KBM-7 (cell line): ENCODE measurements around the gene ISCU.
"Not testable (repeated sequence)": the region's sequence is repeated elsewhere in the genome, so short reads cannot be mapped to it uniquely, and the experiment has no call there.

Source experiments
- DNase-seq: peaks from one replicate; pipeline ENCODE4 v3.0.0-alpha.2; 2015
- in situ Hi-C: fragments of 300-500 bp; cut with MboI; formaldehyde crosslinking; loops from 2 replicates; pipeline ENCODE4 v1.14.3; 2020; ENCODE audit warnings: low sequenced_read_pairs, low pct_unique_long_range_greater_than_20kb, mixed read lengths

The ISCU gene

DNA sequence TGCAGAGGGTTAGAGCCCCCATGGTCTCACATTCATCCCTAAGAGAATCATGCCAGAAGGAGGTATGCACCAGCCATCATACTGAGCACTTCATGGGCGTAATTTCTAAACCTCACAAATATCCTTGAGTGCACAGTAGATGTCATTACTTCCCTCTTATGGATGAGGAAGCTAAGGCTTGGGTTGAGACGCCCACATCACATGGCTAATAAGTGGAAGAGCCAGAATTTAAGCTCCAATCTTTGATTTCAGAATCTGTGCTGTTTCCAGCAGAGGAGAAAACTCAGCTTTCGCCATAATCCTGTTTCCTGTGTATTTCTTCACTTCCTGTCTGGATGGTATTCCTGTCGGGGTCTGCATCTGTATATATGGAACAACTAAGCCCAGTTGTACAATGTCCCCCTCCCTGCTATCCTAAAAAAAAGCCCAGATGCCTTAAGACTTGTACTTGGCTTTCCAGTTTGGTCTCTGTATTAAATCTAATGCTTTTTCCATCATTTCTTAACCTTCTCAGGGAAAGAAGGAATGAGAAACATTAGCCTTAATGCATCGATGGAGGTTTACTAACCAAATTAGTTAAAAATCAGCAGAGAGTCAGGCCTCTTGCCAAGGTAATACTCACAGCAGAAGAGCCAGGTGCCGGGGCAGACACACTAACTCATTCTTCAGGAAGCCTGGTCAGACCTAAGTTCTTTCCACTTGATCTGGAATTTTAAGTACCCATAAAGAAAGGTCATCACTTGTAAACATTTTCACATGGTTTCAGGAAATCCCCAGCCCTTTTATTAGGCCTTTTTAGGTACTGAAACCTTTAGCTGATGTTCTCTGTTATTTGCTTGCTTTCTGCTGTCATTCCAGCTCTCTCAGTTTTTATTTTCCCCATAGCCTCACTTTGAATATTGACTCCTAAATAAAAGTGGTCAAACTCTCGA is 5.3 kb downstream of the ISCU start:
- no peak for DNase-seq
- in situ Hi-C loops, result no loop called here

DNA sequence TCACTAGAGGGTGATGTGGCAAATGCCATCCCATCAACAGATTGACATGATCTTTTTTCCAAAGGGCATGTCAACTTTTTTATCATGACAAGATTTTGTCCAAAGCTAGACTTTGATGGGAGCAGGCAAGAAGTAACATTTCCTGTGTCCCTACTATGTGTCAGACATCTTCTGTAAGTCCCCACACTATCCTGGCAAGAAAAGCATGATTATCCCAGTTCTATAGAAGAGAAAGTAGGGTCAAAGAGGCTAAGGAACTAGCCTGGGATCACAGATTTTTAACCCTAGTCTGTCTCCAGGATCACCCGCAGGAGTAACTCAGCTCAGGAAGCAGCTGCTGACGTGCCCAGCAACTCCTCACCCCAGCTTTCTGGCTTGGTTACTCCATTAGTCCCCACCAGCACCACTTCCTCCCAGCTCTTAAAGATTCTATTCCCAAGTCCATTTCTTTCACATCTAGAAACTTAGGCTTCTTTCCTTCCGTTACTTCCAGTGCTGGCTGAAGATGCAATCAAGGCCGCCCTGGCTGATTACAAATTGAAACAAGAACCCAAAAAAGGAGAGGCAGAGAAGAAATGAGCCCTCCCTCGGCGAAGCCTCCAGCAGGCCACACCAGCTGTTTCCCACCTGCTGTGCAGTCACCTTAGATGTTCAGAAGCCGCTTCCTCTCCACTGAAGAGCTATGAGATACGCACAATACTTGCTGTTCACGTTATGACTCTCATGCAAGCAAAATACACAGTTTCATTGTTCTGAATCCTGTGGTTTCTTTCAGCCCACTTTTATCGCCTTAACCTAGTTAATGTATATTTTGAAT is 6.2 kb downstream of the ISCU start:
- in situ Hi-C loops, result no loop called here
- DNase-seq, result no peak

DNA sequence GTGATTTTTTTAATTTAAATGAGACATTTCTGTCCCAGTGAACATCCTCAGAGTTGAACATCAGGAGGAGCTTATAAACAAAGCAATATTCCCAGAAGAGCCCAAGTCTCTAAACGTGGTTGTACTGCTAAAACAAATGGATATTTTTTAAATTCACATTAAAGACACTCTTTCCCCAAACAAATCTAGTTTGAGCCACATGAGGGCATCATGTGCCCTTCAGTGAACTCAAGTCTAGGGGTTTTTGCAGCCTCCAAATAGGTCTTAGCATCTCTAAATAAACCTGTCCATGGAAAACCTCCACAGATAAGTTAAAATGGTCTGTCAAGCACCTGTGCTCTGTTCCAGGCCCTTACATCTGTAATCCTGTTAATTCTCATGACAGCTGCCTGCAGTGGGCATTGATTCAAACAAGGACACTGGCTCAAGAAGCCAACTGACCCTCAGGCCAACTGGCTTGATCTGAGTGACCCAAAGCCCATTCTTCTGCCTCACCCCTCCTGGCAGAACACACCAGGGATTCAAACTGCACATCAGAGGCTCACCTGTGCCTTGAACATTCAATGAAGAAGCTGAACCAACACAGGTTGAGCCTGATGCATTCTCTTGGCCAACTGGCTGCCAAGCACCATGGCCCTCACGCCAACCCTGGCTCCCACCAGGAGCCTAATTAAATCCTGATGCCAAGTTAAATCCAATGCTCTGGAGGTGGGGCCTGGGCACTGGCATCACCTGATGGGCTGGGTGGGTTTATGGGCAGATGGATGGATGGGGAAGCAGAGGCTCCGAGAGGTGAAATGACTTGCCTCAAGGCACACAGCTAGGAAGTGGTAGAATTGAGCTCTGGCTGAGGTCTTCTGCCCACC is 8.6 kb downstream of the ISCU start:
- peak; percentile 56 for DNase-seq
- in situ Hi-C loops, result no loop called here

DNA sequence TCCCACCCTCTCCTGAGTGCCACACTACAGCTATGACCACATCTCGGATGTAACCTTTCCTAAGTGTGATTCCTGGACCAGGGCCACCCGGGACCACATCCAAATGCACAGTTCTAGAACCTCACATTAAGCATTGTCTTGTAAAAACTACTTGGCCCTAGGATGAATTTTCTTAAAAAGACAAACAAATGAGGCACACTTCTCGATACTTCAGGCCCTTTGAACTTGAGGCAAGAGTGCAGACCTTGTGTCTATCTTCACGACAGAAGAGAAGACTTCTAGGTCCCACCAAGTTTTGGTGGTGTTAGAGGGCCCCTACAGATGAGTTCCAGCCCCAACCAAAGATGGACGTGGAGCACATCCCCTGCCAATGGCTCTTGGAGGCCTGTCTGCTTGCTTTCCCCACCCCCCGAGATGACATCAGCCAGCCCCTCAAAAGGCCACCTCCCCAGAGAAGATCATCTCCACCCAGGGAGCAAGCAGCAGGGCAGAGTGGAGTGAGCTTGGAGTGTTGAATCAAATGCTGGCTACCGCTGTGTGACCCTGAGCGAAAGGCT is 9.3 kb downstream of the ISCU start:
- in situ Hi-C loops, result no loop called here
- DNase-seq, result no peak

DNA sequence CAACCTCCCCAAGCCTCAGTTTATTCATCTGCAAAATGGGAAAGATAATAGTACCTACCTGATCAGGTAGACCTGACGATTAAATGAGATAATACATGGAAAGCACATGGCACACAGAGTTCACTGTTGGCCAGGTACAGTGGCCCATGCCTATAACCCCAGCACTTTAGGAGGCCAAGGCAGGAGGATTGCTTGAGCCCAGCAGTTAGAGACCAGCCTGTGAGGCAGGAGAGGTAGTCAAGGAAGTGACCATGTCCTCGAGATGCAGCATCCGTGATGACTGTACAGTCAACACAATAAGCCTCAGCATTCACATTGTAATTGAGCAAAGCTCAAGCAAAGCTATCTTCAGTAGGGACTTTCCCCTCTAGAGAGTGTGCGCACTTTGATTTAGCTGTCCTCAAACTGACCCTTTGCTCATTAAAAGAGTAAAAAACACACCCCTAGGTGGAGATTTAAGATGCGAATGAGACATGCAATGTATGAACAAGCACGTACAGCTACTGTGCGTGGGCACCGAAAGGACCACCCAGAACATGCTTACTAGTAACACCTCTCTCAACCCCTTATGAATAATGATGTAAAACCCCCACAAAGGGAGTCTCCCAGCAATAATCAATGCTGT is 9.9 kb downstream of the ISCU start:
- in situ Hi-C loops, result no loop called here
- DNase-seq, result no peak

DNA sequence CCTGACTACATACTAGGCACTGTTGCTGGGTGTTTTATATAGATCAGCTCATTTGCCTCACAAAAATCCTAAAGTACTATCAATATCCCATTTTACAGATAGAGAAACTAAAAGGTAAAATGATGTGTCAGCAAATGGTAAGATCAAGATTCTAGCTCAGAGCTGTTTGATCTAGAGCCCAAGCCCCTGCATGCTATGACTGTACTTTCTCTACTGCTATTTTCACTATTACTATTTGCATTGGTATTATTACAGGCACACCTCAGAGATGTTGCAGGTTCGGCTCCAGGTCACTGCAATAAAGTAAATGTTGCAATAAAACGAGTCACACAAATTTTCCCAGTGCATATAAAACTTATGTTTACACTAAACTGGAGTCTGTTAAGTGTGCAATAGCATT is 10.9 kb downstream of the ISCU start:
- DNase-seq, result no peak
- in situ Hi-C loops, result no loop called here

DNA sequence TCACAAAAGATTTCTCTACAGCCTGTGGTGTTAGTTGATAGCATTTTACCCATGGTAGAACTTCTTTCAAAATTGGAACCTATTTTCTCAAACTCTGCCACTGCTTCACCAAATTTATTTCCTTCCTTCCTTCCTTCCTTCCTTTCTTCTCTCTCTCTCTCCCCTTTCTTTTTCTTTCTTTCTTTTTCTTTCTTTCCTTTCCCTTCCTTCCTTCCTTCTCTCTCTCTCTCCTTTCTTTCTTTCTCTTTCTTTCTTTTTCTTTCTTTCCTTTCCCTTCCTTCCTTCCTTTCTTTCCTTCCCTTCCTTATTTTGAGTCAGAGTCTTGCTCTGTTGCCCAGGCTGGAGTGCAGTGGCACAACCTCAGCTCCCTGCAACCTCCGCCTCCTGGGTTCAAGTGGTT is 11.9 kb downstream of the ISCU start:
- in situ Hi-C loops, DNase-seq: not testable (repeated sequence)

DNA sequence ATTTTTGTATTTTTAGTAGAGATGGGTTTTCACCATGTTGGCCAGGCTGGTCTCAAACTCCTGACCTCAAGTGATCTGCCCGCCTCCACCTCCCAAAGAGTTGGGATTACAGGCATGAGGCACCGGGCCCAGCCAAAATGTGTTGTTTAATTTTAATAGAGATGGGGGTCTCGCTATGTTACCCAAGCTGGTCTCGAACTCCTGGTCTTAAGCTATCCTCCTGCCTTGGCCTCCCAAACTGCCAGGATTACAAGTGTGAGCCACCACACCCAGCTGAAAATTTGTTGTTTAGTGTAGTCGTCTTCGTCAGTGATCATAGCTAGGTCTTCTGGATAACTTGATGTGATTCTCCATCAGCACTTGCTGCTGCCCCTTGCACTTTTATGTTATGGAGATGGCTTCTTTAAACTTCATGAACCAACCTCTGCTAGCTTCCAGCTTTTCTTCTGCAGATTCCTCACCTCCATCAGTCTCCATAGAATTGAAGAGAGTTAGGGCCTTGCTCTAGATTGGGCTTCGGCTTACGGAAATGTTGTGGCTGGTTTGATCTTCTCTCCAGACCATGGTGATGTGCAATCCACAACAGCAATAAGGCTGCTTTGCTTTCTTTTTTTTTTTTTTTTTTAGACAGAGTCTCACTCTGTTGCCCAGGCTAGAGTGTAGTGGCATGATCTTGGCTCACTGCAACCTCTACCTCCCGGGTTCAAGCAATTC is 13.0 kb downstream of the ISCU start:
- no peak for DNase-seq
- in situ Hi-C loops, result no loop called here

DNA sequence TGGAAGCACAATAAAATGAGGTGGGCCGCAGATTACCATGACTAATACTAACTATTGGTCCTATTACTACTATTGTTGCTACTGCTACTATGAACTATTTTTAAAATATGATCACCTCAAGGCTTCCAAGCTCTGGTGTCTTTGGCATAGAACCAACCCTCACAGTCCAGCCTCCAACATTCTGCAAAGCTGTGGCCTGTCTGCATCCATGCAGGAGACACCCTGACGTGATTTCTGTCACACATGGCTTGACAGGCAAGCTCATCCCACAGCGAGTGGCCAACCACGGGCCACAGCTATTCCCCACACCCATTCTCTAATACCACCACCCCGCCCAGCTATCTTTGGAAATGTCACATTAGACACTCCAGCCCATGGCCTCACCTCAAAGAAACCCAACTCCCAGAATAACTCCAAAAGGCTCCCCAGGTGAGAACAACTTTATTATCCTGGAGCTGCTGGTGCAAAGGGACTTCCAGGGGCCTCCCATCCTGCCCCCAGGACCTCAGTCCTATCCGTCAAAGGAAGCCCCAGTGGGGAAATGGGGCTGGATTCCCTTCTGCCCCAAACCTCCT is 14.4 kb downstream of the ISCU start:
- in situ Hi-C loops, result no loop called here
- no peak for DNase-seq

DNA sequence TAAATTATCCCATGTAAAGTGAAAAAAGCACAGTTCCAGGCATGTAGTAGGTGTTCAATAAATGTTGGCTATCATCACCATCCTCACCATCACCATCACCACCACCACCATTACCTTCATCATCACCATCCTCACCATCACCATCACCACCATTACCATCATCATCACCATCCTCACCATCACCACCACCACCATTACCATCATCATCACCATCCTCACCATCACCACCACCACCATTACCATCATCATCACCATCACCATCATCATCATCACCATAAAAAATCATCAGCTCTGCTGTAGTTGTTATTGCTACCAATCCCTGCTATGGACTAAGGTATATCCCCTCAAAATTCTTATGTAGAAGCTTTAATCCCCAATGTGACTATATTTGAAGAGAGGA is 15.1 kb downstream of the ISCU start:
- DNase-seq, result no peak
- in situ Hi-C loops, result no loop called here

DNA sequence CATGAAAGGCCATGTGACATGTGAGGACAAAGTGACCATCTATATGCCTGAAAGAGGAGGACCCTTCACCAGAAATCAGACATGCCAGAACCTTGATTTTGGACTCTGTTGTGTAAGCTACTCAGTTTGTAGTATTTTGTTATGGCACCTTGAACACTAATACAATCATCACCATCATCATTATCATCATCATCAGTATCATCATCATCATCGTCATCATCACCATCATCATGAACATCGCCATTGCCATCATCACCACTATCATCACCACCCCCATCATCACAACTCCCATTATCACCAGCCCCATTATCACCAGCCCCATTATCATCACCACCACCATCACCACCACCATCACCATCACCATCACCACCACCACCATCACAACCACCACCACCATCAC is 15.9 kb downstream of the ISCU start:
- in situ Hi-C loops, result no loop called here
- DNase-seq, result no peak

DNA sequence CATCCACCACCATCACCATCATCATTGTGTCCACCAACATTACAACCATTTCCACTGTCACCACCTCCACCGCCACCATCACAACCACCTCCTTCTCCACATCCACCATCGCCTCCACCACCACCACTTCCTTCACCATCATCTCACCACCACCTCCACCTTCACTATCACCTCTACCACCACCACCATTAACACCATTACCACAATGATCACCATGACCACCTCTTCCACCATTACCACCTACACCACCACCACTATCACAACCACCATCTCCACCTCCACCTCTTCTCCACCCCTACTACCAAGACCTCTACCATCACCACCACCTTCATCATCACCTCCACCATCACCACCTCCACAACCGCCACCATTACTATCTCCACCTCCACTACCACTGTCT is 16.4 kb downstream of the ISCU start:
- in situ Hi-C loops, result no loop called here
- DNase-seq, result no peak

DNA sequence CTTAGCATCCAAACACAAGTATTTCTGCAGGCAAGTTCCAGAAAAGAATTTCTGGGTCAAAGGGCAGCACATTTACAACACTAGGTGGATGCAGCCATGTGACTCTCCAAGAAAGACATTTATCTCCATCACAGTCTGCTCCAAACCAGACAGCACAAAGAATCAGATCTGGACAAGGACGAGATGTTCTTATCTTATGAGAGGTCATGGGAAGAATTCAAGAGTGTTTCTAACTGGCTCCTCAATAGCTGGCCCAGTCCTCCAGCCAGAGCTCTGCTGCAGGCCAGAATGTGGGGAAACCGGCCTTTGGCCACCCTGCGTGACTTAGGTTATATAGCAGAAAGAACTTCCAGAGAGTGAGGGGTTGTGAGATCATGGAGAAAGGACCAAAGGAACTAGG is 18.1 kb downstream of the ISCU start:
- in situ Hi-C loops, result no loop called here
- no peak for DNase-seq

DNA sequence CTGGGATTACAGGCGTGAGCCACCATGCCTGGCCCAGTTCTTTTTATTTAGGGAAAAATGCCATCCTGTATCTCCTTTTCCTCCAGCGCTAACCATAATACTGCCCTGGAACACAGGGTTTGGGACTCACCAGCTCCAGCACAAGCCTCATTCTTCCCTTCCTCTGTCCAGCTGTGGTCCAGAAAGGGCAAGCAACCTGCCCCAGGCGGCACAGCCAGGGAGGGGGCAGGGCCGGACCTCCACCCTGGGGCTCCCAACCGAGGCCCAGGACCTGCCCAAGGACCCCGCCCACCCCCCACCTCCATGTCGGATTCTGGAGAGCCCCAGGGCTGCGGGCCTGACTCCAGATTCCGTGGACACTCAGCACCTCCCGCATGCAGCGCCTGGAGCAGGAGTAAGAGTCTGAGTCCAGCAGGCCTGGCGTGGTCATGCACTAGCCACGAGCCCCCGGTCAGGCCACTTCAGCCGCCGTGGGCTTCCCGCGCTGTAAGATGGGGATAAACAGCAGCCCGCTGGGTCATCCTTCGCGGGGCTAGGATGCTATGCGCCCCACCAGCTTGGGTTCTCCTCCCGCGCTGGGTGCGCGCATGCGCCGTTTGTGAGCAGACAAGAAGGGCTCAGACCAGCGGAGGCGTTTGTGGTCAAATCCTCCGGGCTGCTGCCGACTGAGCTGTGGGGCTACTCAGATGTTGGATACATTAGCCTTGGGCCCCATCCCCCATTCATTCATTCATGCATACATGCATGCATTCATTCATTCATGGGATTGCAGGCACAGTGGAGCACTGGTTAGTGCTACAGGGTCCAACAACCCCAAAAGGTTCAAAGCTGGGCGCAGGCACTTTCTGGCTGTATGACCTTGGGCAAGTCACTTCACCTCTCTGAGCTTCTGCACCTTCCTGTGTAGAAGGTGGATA is 19.2 kb downstream of the ISCU start:
- no peak for DNase-seq
- in situ Hi-C loops, result no loop called here

DNA sequence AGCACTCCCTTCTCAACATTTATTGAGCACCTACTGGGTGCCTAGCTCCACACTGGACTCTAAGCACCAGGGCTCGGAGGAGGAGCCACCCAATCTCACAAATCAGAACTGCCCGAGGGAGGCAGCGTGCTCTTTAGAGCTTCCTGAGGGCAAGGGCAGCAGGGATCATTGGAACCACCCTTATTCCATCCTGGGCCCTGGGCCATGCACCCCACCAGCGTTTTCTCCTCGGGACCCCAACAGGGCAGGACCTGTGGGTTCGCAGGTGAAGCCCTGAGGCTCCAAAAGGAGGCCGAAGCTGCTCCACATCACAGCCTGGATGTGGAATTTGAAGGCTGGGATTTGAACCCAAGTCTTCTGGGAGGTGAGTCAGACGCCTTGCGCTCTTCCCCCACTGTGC is 20.1 kb downstream of the ISCU start:
- in situ Hi-C loops, result no loop called here
- DNase-seq, result no peak

DNA sequence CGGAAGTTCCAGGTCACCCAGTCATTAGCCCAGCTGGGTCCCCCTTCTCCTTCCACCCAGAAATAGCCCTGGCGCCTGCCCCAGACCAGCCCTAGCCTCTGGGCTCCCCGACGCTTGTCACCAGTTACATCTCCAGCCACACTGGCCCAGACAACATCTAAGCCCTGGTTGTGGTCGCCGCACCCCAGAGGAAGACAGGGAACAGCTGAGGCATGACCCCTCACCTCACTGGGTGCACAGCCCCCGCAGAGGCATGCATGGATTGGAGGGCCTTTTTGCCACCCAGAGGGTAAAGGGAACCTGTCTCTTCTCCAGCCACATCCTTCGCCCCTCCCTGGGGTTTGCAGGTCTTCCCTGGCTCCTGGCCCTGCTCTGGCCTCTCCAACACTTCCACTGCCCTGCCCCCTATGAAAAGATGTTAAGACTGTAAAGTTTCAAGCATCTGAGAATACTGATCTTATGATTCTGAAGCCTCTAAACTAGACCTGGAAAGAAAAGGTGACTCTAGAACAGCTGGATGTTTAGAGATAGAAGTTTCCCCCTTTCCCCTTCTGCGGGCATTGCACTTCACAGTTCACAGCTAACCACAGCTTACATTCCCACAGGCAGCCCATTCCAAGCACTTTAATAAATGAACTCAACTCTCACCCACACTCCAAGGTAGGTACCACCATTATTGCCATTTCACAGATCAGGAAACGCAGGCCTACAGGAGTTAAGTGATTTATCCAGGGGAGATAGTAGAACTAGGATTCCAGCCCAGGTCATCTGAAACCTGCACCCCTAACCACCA is 20.8 kb downstream of the ISCU start:
- DNase-seq, result no peak

More for the DNA sequence above, 20.8 kb downstream of the ISCU start:
- in situ Hi-C loops, result no loop called here
